ENCODE measurements around the gene RAB5IF.

DNA sequence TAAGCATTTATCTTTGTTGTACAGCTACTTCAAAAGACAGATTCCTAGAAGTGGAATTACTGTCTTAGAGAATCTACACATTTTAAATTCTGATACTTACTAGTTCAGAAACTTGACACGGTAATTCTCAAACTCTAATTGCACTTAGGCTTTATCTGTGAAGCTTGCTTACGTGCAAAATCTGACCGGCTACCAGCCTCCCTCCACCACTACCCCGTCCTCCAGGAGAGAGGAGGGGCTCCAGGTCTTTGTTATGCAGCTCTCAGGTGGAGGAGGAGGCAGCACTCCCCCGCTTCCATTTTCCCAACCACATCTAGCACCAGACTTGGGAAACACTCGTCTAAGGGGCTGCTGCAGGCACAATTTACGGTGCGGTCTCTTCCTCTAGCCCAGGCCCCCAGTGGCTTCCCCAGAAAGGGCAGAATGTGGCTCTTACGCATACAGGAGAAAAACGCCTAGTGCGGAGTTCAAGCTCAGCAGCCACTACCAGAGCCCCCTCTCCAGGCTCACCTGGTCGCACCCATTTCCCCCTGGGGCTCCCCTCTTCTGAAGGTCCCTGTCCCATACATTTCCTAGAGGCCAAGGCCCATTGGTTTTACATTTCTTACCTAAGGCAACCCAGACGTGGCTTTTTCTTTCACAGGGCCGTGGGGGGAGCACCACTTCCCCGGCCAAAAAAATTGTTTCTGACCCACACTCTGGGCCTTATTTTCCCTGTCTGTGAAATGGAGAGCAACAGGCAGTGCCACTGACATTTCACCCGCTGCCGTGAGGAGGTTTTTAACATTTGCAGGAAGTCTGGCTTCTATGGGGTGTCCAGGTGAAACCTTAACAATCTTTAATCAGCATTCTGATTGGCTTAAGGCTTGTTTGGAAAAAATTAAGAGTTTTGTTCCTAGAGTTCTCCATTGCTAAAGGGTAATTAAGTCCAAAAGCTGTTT is 33.7 kb upstream of the RAB5IF start:
- TF ChIP-seq, protein P1, sequence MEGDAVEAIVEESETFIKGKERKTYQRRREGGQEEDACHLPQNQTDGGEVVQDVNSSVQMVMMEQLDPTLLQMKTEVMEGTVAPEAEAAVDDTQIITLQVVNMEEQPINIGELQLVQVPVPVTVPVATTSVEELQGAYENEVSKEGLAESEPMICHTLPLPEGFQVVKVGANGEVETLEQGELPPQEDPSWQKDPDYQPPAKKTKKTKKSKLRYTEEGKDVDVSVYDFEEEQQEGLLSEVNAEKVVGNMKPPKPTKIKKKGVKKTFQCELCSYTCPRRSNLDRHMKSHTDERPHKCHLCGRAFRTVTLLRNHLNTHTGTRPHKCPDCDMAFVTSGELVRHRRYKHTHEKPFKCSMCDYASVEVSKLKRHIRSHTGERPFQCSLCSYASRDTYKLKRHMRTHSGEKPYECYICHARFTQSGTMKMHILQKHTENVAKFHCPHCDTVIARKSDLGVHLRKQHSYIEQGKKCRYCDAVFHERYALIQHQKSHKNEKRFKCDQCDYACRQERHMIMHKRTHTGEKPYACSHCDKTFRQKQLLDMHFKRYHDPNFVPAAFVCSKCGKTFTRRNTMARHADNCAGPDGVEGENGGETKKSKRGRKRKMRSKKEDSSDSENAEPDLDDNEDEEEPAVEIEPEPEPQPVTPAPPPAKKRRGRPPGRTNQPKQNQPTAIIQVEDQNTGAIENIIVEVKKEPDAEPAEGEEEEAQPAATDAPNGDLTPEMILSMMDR (IDR thresholded peaks at IDR 0.05) = no peak
- no peak for TF ChIP-seq EZH2 (IDR thresholded peaks at IDR 0.05; ENCODE audit: borderline replicate concordance, insufficient read depth, low read depth, low read length, poor library complexity, severe bottlenecking)
